Activated CD8-positive, alpha-beta T cell treated with anti-CD3 and anti-CD28 coated beads for 36 hours (primary cell): ENCODE data around the gene ANAPC7. TPM values are rescaled to one million over a fixed set of nuclear protein-coding genes. Genes with fewer than 3 reads are reported as not detected.
"Not testable (repeated sequence)": the region's sequence is repeated elsewhere in the genome, so short reads cannot be mapped to it uniquely, and the experiment has no call there.

ENCODE experiments used
- ATAC-seq: fragments of 200-7000 bp; cut with Tn5 transposase; one replicate; pipeline ENCODE4 v1.10.0; 2021; ENCODE audit warnings: mild to moderate bottlenecking, moderate library complexity
- CTCF ChIA-PET: fragments of 350-600 bp; sonication (Branson Sonifier 250); formaldehyde crosslinking; loops from one replicate; lab custom pipeline; 2021; ENCODE audit warnings: antibody characterized with exemption; lab: Charles Lee
- POLR2A ChIA-PET: fragments of 350-600 bp; sonication (Branson Sonifier 250); formaldehyde crosslinking; loops from one replicate; lab custom pipeline; 2021; ENCODE audit warnings: antibody characterized with exemption; lab: Charles Lee
- DNase-seq: peaks from one replicate; pipeline ENCODE4 v3.0.0-alpha.2; 2020
- H3K27ac Mint-ChIP-seq: one replicate; pipeline ENCODE4 v1.8.0; 2021; ENCODE audit warnings: mild to moderate bottlenecking, mixed read lengths
- H3K27me3 Mint-ChIP-seq: one replicate; pipeline ENCODE4 v1.8.0; 2021; ENCODE audit warnings: mixed read lengths
- H3K36me3 Mint-ChIP-seq: one replicate; pipeline ENCODE4 v1.8.0; 2021; ENCODE audit warnings: low read depth, mixed read lengths
- H3K4me1 Mint-ChIP-seq: one replicate; pipeline ENCODE4 v1.8.0; 2021; ENCODE audit warnings: low read depth, mixed read lengths
- H3K4me3 Mint-ChIP-seq: one replicate; pipeline ENCODE4 v1.8.0; 2021; ENCODE audit warnings: mild to moderate bottlenecking, moderate library complexity, mixed read lengths
- H3K9me3 Mint-ChIP-seq: one replicate; pipeline ENCODE4 v1.8.0; 2021; ENCODE audit warnings: mixed read lengths
- CTCF ChIP-seq: fragments of 200-600 bp; IDR thresholded peaks from one replicate; pipeline ENCODE4 v1.8.0; 2022; ENCODE audit warnings: antibody characterized with exemption, mild to moderate bottlenecking
- intact Hi-C: fragments of 100-400 bp; cut with micrococcal nuclease; formaldehyde crosslinking; loops from one replicate; pipeline ENCODE4 v1.10.0; 2022
- total RNA-seq, 2 experiments: library from RNA; stranded (reverse); gene quantifications; one replicate each; pipeline ENCODE4 v1.2.3, GENCODE V29; 2021

ANAPC7 gene
- total RNA-seq, 2 experiments from 2014 or later = 44.9 to 52.9 TPM

- peaks cover 24% of the 10 kb centered on the region for H3K4me1 Mint-ChIP-seq
- CTCF ChIA-PET = interaction anchor here (0.8 to 3.8 kb wide), 2 partner anchors 27 to 46 kb away, joined by 3 to 20 read pairs; partner anchors contain the start of gene ARPC3
- no peaks in the 10 kb centered on the region for H3K27me3 Mint-ChIP-seq
- TF ChIP-seq CTCF = no peak
- DNase-seq (peak; percentile 86), ATAC-seq (peak; percentile 76)
- peak overlapping the region; percentile 100 for H3K27ac Mint-ChIP-seq
- H3K4me3 Mint-ChIP-seq = peak overlapping the region; percentile 100
- no peaks in the 10 kb centered on the region for H3K9me3 Mint-ChIP-seq
- POLR2A ChIA-PET = interaction anchor here (0.7 to 1.4 kb wide), 3 partner anchors 25 to 175 kb away, joined by 3 read pairs; partner anchors contain the start of gene ARPC3
- H3K36me3 Mint-ChIP-seq = peaks cover 25% of the 10 kb centered on the region
- intact Hi-C loops = no loop called here
Measured at GRCh38 chr12:110403976-110404682, 621 bp upstream of the ANAPC7 start.

- intact Hi-C loops = no loop called here
- peak; percentile 10 for DNase-seq
- Mint-ChIP-seq H3K36me3 (peaks cover 44% of the 10 kb centered on the region), H3K27ac (peak overlapping the region; percentile 42), H3K9me3 (no peaks in the 10 kb centered on the region), H3K27me3 (no peaks in the 10 kb centered on the region), H3K4me1 (peaks cover 15% of the 10 kb centered on the region), H3K4me3 (no peak overlapping the region)
- ChIA-PET POLR2A (no interaction called here), CTCF (no interaction called here)
- ATAC-seq = no peak
- TF ChIP-seq CTCF = no peak
Measured at GRCh38 chr12:110382683-110383082, 20.8 kb downstream of the ANAPC7 start.

- H3K4me1 Mint-ChIP-seq = peaks cover 7% of the 10 kb centered on the region
Measured at GRCh38 chr12:110379631-110380030, 23.9 kb downstream of the ANAPC7 start.

GRCh38 chr12:110379197-110379596, 24.3 kb downstream of the ANAPC7 start:
- no peak for TF ChIP-seq CTCF
- Mint-ChIP-seq H3K4me1 (peaks cover 4% of the 10 kb centered on the region), H3K27me3 (no peaks in the 10 kb centered on the region), H3K36me3 (peaks cover 43% of the 10 kb centered on the region), H3K9me3 (no peaks in the 10 kb centered on the region), H3K4me3 (no peak overlapping the region), H3K27ac (no peak overlapping the region)
- ATAC-seq (no peak), DNase-seq (no peak)
- POLR2A ChIA-PET = interaction anchor here (0.7 to 1.6 kb wide), 2 partner anchors 25 to 52 kb away, joined by 3 to 4 read pairs; no protein-coding TSS in a partner anchor
- intact Hi-C loops = no loop called here
- CTCF ChIA-PET = interaction anchor here (0.7 to 1.5 kb wide), 2 partner anchors 47 to 953 kb away, joined by 3 read pairs; no protein-coding TSS in a partner anchor

More at GRCh38 chr12:110379631-110380030, 23.9 kb downstream of the ANAPC7 start:
- Mint-ChIP-seq H3K27me3 (no peaks in the 10 kb centered on the region), H3K36me3 (peaks cover 45% of the 10 kb centered on the region), H3K9me3 (no peaks in the 10 kb centered on the region), H3K27ac (no peak overlapping the region), H3K4me3 (no peak overlapping the region)
- POLR2A ChIA-PET = interaction anchor here (1.6 kb wide), 1 partner anchor 52 kb away, joined by 4 read pairs; no protein-coding TSS in a partner anchor
- intact Hi-C loops = no loop called here
- TF ChIP-seq CTCF = no peak
- ATAC-seq (no peak), DNase-seq (no peak)
- CTCF ChIA-PET = interaction anchor here (0.7 to 1.5 kb wide), 2 partner anchors 48 to 954 kb away, joined by 3 read pairs; no protein-coding TSS in a partner anchor

GRCh38 chr12:110378131-110378790, 25.2 kb downstream of the ANAPC7 start:
- ChIA-PET POLR2A (interaction anchor here (0.7 to 1.1 kb wide), 2 partner anchors 26 to 98 kb away, joined by 3 to 4 read pairs; no protein-coding TSS in a partner anchor), CTCF (interaction anchor here (1.5 kb wide), 1 partner anchor 46 kb away, joined by 3 read pairs; no protein-coding TSS in a partner anchor)
- H3K4me3 Mint-ChIP-seq, H3K9me3 Mint-ChIP-seq, H3K27me3 Mint-ChIP-seq, DNase-seq, H3K27ac Mint-ChIP-seq, H3K4me1 Mint-ChIP-seq, intact Hi-C loops, ATAC-seq: not testable (repeated sequence)
- H3K36me3 Mint-ChIP-seq = peaks cover 43% of the 10 kb centered on the region
